WI38 (cell line): ENCODE data around the gene MYH11.
A peak's percentile ranks its signal among the peaks of the same experiment; 100 is the strongest.

Experiments used
- H3K4me3 ChIP-seq: 2 replicates; pipeline ENCODE4 v1.5.1; 2011; ENCODE audit warnings: low read depth, mild to moderate bottlenecking, control low read depth, low read length
- CTCF ChIP-seq: IDR thresholded peaks from 2 replicates; pipeline ENCODE4 v1.5.1; 2012; ENCODE audit warnings: low read depth, mild to moderate bottlenecking, control low read depth, low read length

Gene MYH11

GRCh38 chr16:15691046-15691445 lies 165.8 kb downstream of the MYH11 start:
- no peak for TF ChIP-seq CTCF
- no peak overlapping the region for H3K4me3 ChIP-seq

- H3K4me3 ChIP-seq, result no peak overlapping the region
- TF ChIP-seq CTCF, result no peak
Observed at GRCh38 chr16:15690296-15690695, 166.5 kb downstream of the MYH11 start.

- no peak overlapping the region for H3K4me3 ChIP-seq
- no peak for TF ChIP-seq CTCF
Observed at GRCh38 chr16:15689290-15689689, 167.5 kb downstream of the MYH11 start.

GRCh38 chr16:15686287-15686686 lies 170.5 kb downstream of the MYH11 start:
- TF ChIP-seq CTCF, result no peak
- H3K4me3 ChIP-seq, result no peak overlapping the region

GRCh38 chr16:15682105-15682570 lies 174.7 kb downstream of the MYH11 start:
- TF ChIP-seq CTCF, result peak; percentile 67
- no peak overlapping the region for H3K4me3 ChIP-seq

- no peak for TF ChIP-seq CTCF
- no peak overlapping the region for H3K4me3 ChIP-seq
Observed at GRCh38 chr16:15677447-15677846, 179.4 kb downstream of the MYH11 start.

GRCh38 chr16:15676506-15676905 lies 180.3 kb downstream of the MYH11 start:
- no peak overlapping the region for H3K4me3 ChIP-seq
- TF ChIP-seq CTCF, result no peak
